CD8-positive, alpha-beta memory T cell (primary cell): ENCODE results near the gene DBNDD2. TPM values are rescaled to one million over a fixed set of nuclear protein-coding genes. Genes with fewer than 3 reads are reported as not detected.

Experiments used
- CTCF ChIA-PET: fragments of 350-600 bp; sonication (Branson Sonifier 250); formaldehyde crosslinking; loops from one replicate; lab custom pipeline; 2021; ENCODE audit warnings: antibody characterized with exemption; lab: Charles Lee
- POLR2A ChIA-PET: fragments of 350-600 bp; sonication (Branson Sonifier 250); formaldehyde crosslinking; loops from one replicate; lab custom pipeline; 2021; ENCODE audit warnings: antibody characterized with exemption; lab: Charles Lee
- DNase-seq, 5 donors: peaks; one replicate each; pipeline versions ENCODE4 v3.0.0 to v3.0.0-alpha.2; 2020 to 2022; ENCODE audit warnings: mixed read lengths in 1 of 5
- H3K27ac ChIP-seq: one replicate; pipeline ENCODE4 v1.7.0; 2013; ENCODE audit warnings: low read depth, mild to moderate bottlenecking, low read length, moderate library complexity
- H3K27me3 ChIP-seq: 2 replicates; pipeline ENCODE4 v1.7.0; 2013; ENCODE audit warnings: low read length, mild to moderate bottlenecking; ENCODE audit not compliant: insufficient read depth, poor library complexity, severe bottlenecking
- H3K36me3 ChIP-seq: 2 replicates; pipeline ENCODE4 v1.7.0; 2013; ENCODE audit warnings: mild to moderate bottlenecking, low read length, moderate library complexity; ENCODE audit not compliant: insufficient read depth
- H3K4me1 ChIP-seq: 2 replicates; pipeline ENCODE4 v1.7.0; 2013; ENCODE audit warnings: mild to moderate bottlenecking, low read length, moderate library complexity; ENCODE audit not compliant: insufficient read depth
- H3K4me3 ChIP-seq: 2 replicates; pipeline ENCODE4 v1.7.0; 2013; ENCODE audit warnings: mild to moderate bottlenecking, low read length
- H3K9me3 ChIP-seq: 2 replicates; pipeline ENCODE4 v1.7.0; 2013; ENCODE audit warnings: mild to moderate bottlenecking, low read length
- H3K27ac Mint-ChIP-seq, 8 donors: one replicate each; pipeline ENCODE4 v1.8.0; 2020 to 2021; ENCODE audit warnings: mixed read lengths in 8 of 8, mild to moderate bottlenecking in 6 of 8, inconsistent platforms in 3 of 8, moderate library complexity in 3 of 8
- H3K27me3 Mint-ChIP-seq, 2 donors: one replicate each; pipeline ENCODE4 v1.8.0; 2020 to 2021; ENCODE audit warnings: mixed read lengths in 2 of 2, mild to moderate bottlenecking in 1 of 2, moderate library complexity in 1 of 2
- H3K36me3 Mint-ChIP-seq, 3 donors: one replicate each; pipeline ENCODE4 v1.8.0; 2020 to 2021; ENCODE audit warnings: mixed read lengths in 3 of 3, inconsistent platforms in 1 of 3, mild to moderate bottlenecking in 1 of 3
- H3K4me1 Mint-ChIP-seq, 3 donors: one replicate each; pipeline ENCODE4 v1.8.0; 2020 to 2021; ENCODE audit warnings: mixed read lengths in 3 of 3, inconsistent platforms in 1 of 3, mild to moderate bottlenecking in 1 of 3
- H3K4me3 Mint-ChIP-seq, 7 donors: one replicate each; pipeline ENCODE4 v1.8.0; 2020 to 2021; ENCODE audit warnings: mixed read lengths in 7 of 7, mild to moderate bottlenecking in 6 of 7, moderate library complexity in 4 of 7, inconsistent platforms in 2 of 7
- H3K9me3 Mint-ChIP-seq, 5 donors: one replicate each; pipeline ENCODE4 v1.8.0; 2020 to 2022; ENCODE audit warnings: mixed read lengths in 5 of 5, mild to moderate bottlenecking in 3 of 5, moderate library complexity in 2 of 5, inconsistent platforms in 1 of 5
- polyA plus RNA-seq: library from polyadenylated mRNA; unstranded; fragments of 300-500 nt; fragmentation: Illumina TruSeq; gene quantifications from one replicate; pipeline ENCODE4 v1.2.3, GENCODE V29; 2021
- total RNA-seq, 2 experiments: library from RNA; stranded (reverse); gene quantifications; one replicate each; pipeline ENCODE4 v1.2.3, GENCODE V29; 2021

DBNDD2 gene
- total and polyA plus RNA-seq, 3 experiments from 2014 or later = 11.3 to 15.2 (median 12.6) TPM

DNA sequence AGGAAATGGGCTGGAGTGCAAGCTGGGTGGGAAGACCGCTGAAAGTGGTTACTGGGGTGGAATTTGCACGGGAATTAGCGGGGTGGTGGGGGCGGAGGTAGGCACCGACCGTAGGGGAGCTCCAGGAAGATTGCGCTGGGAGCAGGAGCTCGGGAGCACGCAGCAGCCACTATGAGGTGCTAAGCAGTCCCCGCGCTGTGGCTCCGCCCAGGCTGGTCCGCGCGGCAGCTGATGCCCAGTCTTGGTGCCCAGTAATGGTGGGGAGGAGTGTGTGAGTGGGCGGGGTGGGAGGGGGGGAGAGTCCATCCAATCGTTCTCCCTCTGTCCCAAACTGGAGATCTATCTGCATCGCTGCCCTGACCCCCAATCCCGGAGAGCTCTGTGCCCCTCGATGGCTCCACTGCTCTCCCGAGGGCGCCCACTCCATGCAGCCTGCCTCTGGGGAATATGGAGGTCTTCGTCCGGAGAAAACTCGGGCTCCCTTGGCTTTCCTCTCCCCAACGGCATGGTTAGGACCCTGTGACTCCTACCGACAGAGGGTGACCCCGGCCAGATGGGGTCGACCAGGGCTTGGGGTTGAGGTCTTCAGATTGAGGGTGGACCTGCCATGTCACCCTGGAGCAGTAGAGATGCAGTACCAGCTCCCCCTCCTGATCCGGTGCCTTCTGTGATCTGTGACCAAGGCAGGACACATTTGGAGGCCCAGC is 35.3 kb upstream of the DBNDD2 start:
- Histone ChIP-seq H3K27ac (peak overlapping the region; percentile 39), H3K4me3 (peak overlapping the region; percentile 79), H3K36me3 (peaks cover 2% of the 10 kb centered on the region), H3K9me3 (no peaks in the 10 kb centered on the region), H3K27me3 (no peaks in the 10 kb centered on the region), H3K4me1 (peaks cover 19% of the 10 kb centered on the region)
- Mint-ChIP-seq H3K9me3 (no peaks in the 10 kb centered on the region), H3K4me1 (peaks cover 38 to 54% (median 40%) of the 10 kb centered on the region in 3 donors), H3K36me3 (peaks cover 0 to 40% (median 0%) of the 10 kb centered on the region in 3 donors), H3K27me3 (no peaks in the 10 kb centered on the region), H3K27ac (peak overlapping the region; percentile 80 to 98 (median 94)), H3K4me3 (peak overlapping the region; percentile 84 to 94 (median 86))
- POLR2A ChIA-PET = interaction anchor here (0.6 to 3.7 kb wide), 6 partner anchors 9 to 1842 kb away, joined by 3 to 66 read pairs (median 11); partner anchors contain the start of genes PIGT and SYS1
- CTCF ChIA-PET = interaction anchor here (0.5 to 12.5 kb wide), 24 partner anchors 10 to 412 kb away, joined by 3 to 183 read pairs (median 7); partner anchors contain the start of genes PIGT, SDC4 and SYS1
- no peak for DNase-seq

DNA sequence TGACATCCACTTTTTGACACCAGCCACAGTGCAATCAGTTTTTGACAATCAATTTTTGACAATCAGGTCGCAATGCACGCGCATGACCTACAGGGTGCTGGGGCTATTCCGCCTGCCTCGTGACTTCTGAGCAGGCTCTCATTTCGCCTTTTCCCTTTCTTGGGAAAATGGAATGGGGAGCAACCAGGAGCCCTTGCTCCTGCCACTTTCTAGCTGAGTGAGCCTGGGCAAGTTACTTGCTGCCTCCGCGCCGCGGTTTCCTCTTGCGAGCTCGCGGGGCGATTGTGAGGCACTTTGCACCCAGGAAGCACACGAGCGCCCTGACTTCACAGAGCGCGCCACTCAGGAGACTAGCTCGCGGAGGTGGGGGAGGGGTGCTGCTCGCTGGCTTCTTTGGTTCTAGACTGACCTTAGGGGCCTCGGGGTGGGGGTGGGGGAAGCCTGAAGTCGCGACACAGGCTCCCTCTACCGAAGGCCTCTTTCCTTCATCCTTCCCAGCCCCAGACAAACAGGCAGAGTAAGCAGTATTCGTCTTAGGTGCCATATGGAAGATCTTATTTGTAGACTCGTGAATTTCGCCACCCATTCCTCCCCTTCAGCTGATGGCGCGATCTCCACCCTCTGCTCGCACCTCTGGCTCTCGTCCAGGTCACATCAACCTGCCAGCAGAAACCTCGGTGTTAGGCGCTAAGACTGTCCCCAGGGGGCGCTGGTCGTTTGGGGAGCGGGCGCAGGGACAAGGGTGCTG is 34.6 kb upstream of the DBNDD2 start:
- POLR2A ChIA-PET = interaction anchor here (0.6 to 3.7 kb wide), 7 partner anchors 10 to 1843 kb away, joined by 3 to 66 read pairs (median 6); partner anchors contain the start of genes PIGT and SYS1

DNA sequence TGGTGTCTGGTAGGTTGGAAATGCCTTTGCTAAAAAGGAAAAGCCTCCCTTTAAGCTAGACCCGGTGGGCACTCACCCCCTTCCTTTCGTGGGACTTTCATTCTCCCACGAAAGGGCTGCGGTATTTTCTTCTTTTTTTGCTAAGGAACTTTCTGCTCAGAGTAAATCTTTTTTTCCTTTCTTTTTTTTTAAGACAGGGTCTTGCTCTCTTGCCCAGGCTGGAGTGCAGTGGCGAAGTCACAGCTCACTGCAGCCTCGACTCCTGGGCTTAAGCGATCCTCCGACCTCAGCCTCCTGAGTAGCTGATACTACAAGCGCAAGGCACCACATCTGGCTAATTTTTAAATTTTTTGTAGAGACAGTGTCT is 34.0 kb upstream of the DBNDD2 start:
- peaks cover 25 to 41% (median 27%) of the 10 kb centered on the region in 3 donors for H3K4me1 Mint-ChIP-seq
- no peak overlapping the region for H3K27ac ChIP-seq
- H3K27ac Mint-ChIP-seq = peak overlapping the region; percentile 78 to 98 (median 94)

More for the DNA sequence above, 34.6 kb upstream of the DBNDD2 start:
- Mint-ChIP-seq H3K27me3 (no peaks in the 10 kb centered on the region), H3K4me1 (peaks cover 30 to 47% (median 33%) of the 10 kb centered on the region in 3 donors), H3K9me3 (no peaks in the 10 kb centered on the region), H3K4me3 (peak overlapping the region; percentile 84 to 94 (median 86)), H3K27ac (peak overlapping the region; percentile 78 to 98 (median 94)), H3K36me3 (peaks cover 0 to 33% (median 0%) of the 10 kb centered on the region in 3 donors)
- Histone ChIP-seq H3K27ac (peak overlapping the region; percentile 39), H3K4me1 (peaks cover 13% of the 10 kb centered on the region), H3K9me3 (no peaks in the 10 kb centered on the region), H3K27me3 (no peaks in the 10 kb centered on the region), H3K36me3 (no peaks in the 10 kb centered on the region), H3K4me3 (peak overlapping the region; percentile 79)
- CTCF ChIA-PET = interaction anchor here (0.5 to 12.5 kb wide), 33 partner anchors 11 to 412 kb away, joined by 3 to 183 read pairs (median 6); partner anchors contain the start of genes PIGT, SDC4 and SYS1
- peak; percentile 80 to 91 (median 85) for DNase-seq

DNA sequence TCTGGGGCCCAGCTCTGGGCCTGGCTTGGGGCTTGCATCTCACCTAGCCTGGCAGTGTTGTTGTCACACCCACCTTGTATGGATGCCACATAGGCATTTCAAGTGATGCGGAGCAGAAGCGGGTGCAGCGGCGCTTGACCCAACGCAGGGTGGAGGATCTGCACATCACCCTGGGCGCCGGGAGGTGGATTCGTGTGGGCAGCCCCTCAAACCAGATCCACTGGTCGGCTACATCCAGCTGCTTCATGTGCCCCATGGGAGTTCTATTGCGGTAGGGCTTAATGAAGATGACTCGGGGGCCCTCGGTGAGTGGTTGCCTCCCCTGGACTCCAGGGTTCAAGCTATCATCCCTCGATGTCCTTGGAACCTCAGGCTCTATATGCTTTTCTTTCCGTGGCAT is 33.1 kb upstream of the DBNDD2 start:
- Mint-ChIP-seq H3K36me3 (peaks cover 0 to 27% (median 3%) of the 10 kb centered on the region in 3 donors), H3K27me3 (no peaks in the 10 kb centered on the region), H3K27ac (peak overlapping the region in 1 of 8 donors; percentile 78), H3K4me1 (peaks cover 22 to 38% (median 24%) of the 10 kb centered on the region in 3 donors), H3K4me3 (peak overlapping the region in 3 of 7 donors; percentile 41 to 84 (median 84)), H3K9me3 (no peaks in the 10 kb centered on the region)
- Histone ChIP-seq H3K9me3 (no peaks in the 10 kb centered on the region), H3K27me3 (no peaks in the 10 kb centered on the region), H3K36me3 (no peaks in the 10 kb centered on the region), H3K4me3 (no peak overlapping the region), H3K27ac (no peak overlapping the region), H3K4me1 (peaks cover 6% of the 10 kb centered on the region)
- ChIA-PET POLR2A (no interaction called here), CTCF (interaction anchor here (1.3 to 12.5 kb wide), 9 partner anchors 12 to 396 kb away, joined by 3 to 183 read pairs (median 7); partner anchors contain the start of genes PIGT and SYS1)
- DNase-seq = no peak

More for the DNA sequence above, 34.0 kb upstream of the DBNDD2 start:
- Mint-ChIP-seq H3K4me3 (peak overlapping the region; percentile 84 to 94 (median 86)), H3K9me3 (no peaks in the 10 kb centered on the region), H3K36me3 (peaks cover 0 to 29% (median 0%) of the 10 kb centered on the region in 3 donors), H3K27me3 (no peaks in the 10 kb centered on the region)
- Histone ChIP-seq H3K27me3 (no peaks in the 10 kb centered on the region), H3K4me1 (peaks cover 7% of the 10 kb centered on the region), H3K9me3 (no peaks in the 10 kb centered on the region), H3K36me3 (no peaks in the 10 kb centered on the region), H3K4me3 (no peak overlapping the region)
- ChIA-PET POLR2A (interaction anchor here (1.1 to 3.7 kb wide), 5 partner anchors 10 to 62 kb away, joined by 3 to 66 read pairs (median 16); partner anchors contain the start of genes PIGT and SYS1), CTCF (interaction anchor here (0.9 to 12.5 kb wide), 30 partner anchors 11 to 397 kb away, joined by 3 to 183 read pairs (median 6); partner anchors contain the start of genes PIGT, SDC4 and SYS1)
- DNase-seq = no peak

DNA sequence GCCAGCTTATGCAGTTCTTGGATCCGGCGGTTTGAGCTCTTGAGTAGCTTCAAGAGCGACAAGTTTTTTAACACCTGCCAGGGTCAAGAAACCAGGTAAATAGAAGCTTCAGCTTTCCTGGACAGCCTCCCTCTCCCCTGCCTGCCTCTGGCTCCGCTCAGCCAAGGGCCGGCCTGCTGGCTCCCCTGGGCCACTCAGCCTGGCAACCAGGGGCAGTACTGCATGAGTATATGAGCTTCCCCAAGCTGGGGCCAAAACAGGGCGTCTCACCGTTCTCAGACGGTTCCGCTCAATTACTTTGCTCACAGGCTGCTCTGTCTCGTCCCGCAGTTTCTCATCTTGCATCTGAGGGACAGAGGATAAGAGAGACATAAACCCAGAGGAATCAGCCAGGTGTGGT is 30.8 kb upstream of the DBNDD2 start:
- DNase-seq = no peak
- Histone ChIP-seq H3K27ac (no peak overlapping the region), H3K36me3 (no peaks in the 10 kb centered on the region), H3K4me1 (peaks cover 6% of the 10 kb centered on the region), H3K27me3 (no peaks in the 10 kb centered on the region), H3K9me3 (no peaks in the 10 kb centered on the region), H3K4me3 (no peak overlapping the region)
- ChIA-PET CTCF (interaction anchor here (1.4 to 12.5 kb wide), 5 partner anchors 10 to 394 kb away, joined by 3 to 183 read pairs (median 7); partner anchors contain the start of gene SYS1), POLR2A (no interaction called here)
- H3K4me1 Mint-ChIP-seq = peaks cover 17 to 21% (median 20%) of the 10 kb centered on the region in 3 donors
- H3K36me3 Mint-ChIP-seq = peaks cover 0 to 26% (median 12%) of the 10 kb centered on the region in 3 donors
- H3K9me3 Mint-ChIP-seq = no peaks in the 10 kb centered on the region
- no peak overlapping the region for H3K27ac Mint-ChIP-seq
- no peaks in the 10 kb centered on the region for H3K27me3 Mint-ChIP-seq
- H3K4me3 Mint-ChIP-seq = no peak overlapping the region

DNA sequence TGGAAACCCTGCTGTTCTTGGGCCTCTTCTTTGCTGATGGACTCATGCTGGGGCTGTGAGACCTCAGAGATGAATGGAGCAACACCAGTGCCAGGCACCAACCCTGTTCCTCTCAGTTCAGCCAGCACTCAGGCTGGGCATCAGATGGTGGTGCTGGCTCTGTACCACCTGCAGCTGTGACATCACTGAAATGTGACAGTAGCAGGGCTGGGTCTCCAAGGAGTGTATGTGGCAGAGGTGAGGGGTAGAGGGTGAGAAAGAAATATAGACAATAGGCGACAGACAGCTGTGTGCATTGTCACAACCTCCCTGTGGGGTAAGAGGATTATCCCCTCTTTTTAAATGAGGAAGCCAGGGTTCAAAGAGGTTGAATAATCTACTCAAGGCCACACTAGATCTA is 29.9 kb upstream of the DBNDD2 start, which contains the start of gene TP53TG5:
TSS of gene TP53TG5 (minus strand) at position 135 of the 400 bp plus-strand sequence. CDS start at position 46, 89 bp downstream.
- Mint-ChIP-seq H3K27ac (no peak within 1 kb of the TSS), H3K9me3 (no peaks in the 10 kb centered on the region), H3K4me3 (no peak within 1 kb of the TSS), H3K27me3 (no peaks in the 10 kb centered on the region), H3K4me1 (peaks cover 12 to 13% (median 12%) of the 10 kb centered on the region in 3 donors), H3K36me3 (peaks cover 0 to 26% (median 12%) of the 10 kb centered on the region in 3 donors)
- DNase-seq = no peak
- POLR2A ChIA-PET = no interaction called here
- Histone ChIP-seq H3K27me3 (no peaks in the 10 kb centered on the region), H3K9me3 (no peaks in the 10 kb centered on the region), H3K4me1 (peaks cover 2% of the 10 kb centered on the region), H3K36me3 (no peaks in the 10 kb centered on the region), H3K27ac (no peak within 1 kb of the TSS), H3K4me3 (no peak within 1 kb of the TSS)
- CTCF ChIA-PET = interaction anchor here (1.6 to 8.9 kb wide), 2 partner anchors 9 to 16 kb away, joined by 5 to 137 read pairs; partner anchors contain the start of gene SYS1

DNA sequence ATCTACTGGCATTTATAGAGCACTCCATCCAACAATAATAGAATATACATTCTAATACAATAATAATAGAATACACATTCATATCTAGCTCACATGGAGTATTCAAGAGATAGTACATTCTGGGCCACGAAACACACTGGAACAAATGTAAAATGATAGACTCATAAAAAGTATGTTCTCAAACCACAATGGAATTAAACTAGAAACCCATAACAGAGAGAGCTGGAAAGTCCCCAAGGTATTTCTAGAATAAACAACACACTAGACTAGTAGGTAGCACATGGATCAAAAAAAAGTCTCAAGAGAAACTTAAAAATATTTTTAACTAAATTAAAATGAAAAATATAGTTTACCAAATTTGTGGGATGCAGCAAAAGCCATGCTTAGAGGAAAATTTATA is 20.8 kb upstream of the DBNDD2 start:
- Histone ChIP-seq H3K36me3 (no peaks in the 10 kb centered on the region), H3K27ac (no peak overlapping the region), H3K4me3 (no peak overlapping the region), H3K4me1 (no peaks in the 10 kb centered on the region), H3K27me3 (no peaks in the 10 kb centered on the region), H3K9me3 (no peaks in the 10 kb centered on the region)
- Mint-ChIP-seq H3K27me3 (no peaks in the 10 kb centered on the region), H3K9me3 (peaks cover 0 to 6% (median 0%) of the 10 kb centered on the region in 5 donors), H3K27ac (no peak overlapping the region), H3K36me3 (peaks cover 8 to 12% (median 9%) of the 10 kb centered on the region in 3 donors), H3K4me1 (peaks cover 2 to 10% (median 3%) of the 10 kb centered on the region in 3 donors), H3K4me3 (no peak overlapping the region)
- POLR2A ChIA-PET = no interaction called here
- CTCF ChIA-PET = interaction anchor here (0.9 to 3.0 kb wide), 4 partner anchors 10 to 50 kb away, joined by 3 to 19 read pairs (median 6); no protein-coding TSS in a partner anchor
- no peak for DNase-seq
